CD14-positive monocyte (primary cell): Measurements from ENCODE around the gene NUP188. TPM values are rescaled to one million over a fixed set of nuclear protein-coding genes. Genes with fewer than 3 reads are reported as not detected.

Experiments
- DNase-seq, 3 donors: peaks; one replicate each; pipeline ENCODE4 v3.0.0-alpha.2; 2011 to 2022
- H2AFZ ChIP-seq: 2 replicates; pipeline ENCODE4 v1.6.0; 2012; ENCODE audit warnings: mild to moderate bottlenecking, low read depth, low read length, inconsistent platforms; ENCODE audit not compliant: insufficient read depth, poor library complexity, severe bottlenecking
- H3K27ac ChIP-seq, 2 donors: 1 replicate in 1 of 2; 2 replicates in 1 of 2; pipeline ENCODE4 v1.5.1; 2012 to 2013; ENCODE audit warnings: low read length in 2 of 2, control low read depth in 1 of 2, inconsistent platforms in 1 of 2, low read depth in 1 of 2, mild to moderate bottlenecking in 1 of 2
- H3K27me3 ChIP-seq, 2 donors: one replicate each; pipeline versions ENCODE4 v1.6.0 to v1.6.1; 2011 to 2013; ENCODE audit warnings: low read length in 2 of 2; ENCODE audit not compliant: control insufficient read depth in 2 of 2, insufficient read depth in 2 of 2
- H3K36me3 ChIP-seq, 2 donors: replicated peaks in 1 of 2; 1 replicate in 1 of 2; 2 replicates in 1 of 2; pipeline versions ENCODE4 v1.5.1 to v1.6.1; 2012 to 2013; ENCODE audit warnings: low read length in 2 of 2, control low read depth in 1 of 2, inconsistent platforms in 1 of 2, mild to moderate bottlenecking in 1 of 2; ENCODE audit not compliant: insufficient read depth in 2 of 2, control insufficient read depth in 1 of 2
- H3K4me1 ChIP-seq, 2 donors: 1 replicate in 1 of 2; 2 replicates in 1 of 2; pipeline versions ENCODE4 v1.5.1 to v1.6.1; 2012 to 2013; ENCODE audit warnings: low read length in 2 of 2, control low read depth in 1 of 2, inconsistent platforms in 1 of 2, mild to moderate bottlenecking in 1 of 2, moderate library complexity in 1 of 2; ENCODE audit not compliant: insufficient read depth in 2 of 2, control insufficient read depth in 1 of 2
- H3K4me2 ChIP-seq: replicated peaks from 2 replicates; pipeline ENCODE3; 2012; ENCODE audit warnings: low read length, moderate library complexity, mild to moderate bottlenecking; ENCODE audit not compliant: poor library complexity, severe bottlenecking; ENCODE audit errors: extremely low read depth
- H3K4me3 ChIP-seq, 3 experiments: fragments of 200-600 bp in 1 of 3; sonication (generic) in 1 of 3; replicated peaks in 1 of 3; 1 replicate in 2 of 3; 2 replicates in 1 of 3; pipeline ENCODE4 v1.5.1; 2011 to 2013; ENCODE audit warnings: low read length in 3 of 3, mild to moderate bottlenecking in 3 of 3, control low read depth in 2 of 3, low read depth in 2 of 3, inconsistent platforms in 1 of 3, moderate library complexity in 1 of 3
- H3K79me2 ChIP-seq: 2 replicates; pipeline ENCODE4 v1.6.0; 2012; ENCODE audit warnings: mild to moderate bottlenecking, control low read depth, inconsistent platforms, low read length, moderate library complexity; ENCODE audit not compliant: insufficient read depth
- H3K9ac ChIP-seq: 2 replicates; pipeline ENCODE4 v1.6.0; 2017; ENCODE audit warnings: low read length, mild to moderate bottlenecking; ENCODE audit not compliant: insufficient read depth, poor library complexity, severe bottlenecking
- H3K9me3 ChIP-seq, 2 donors: replicated peaks in 1 of 2; 1 replicate in 1 of 2; 2 replicates in 1 of 2; pipeline versions ENCODE4 v1.5.1 to v1.6.1; 2012 to 2013; ENCODE audit warnings: low read length in 2 of 2, control low read depth in 1 of 2; ENCODE audit not compliant: control insufficient read depth in 1 of 2, insufficient read depth in 1 of 2
- H4K20me1 ChIP-seq: 2 replicates; pipeline ENCODE4 v1.6.0; 2012; ENCODE audit warnings: mild to moderate bottlenecking, low read length, control low read depth, moderate library complexity; ENCODE audit not compliant: insufficient read depth
- H3K27ac Mint-ChIP-seq, 7 donors: one replicate each; pipeline ENCODE4 v1.8.0; 2020; ENCODE audit warnings: mild to moderate bottlenecking in 7 of 7, mixed read lengths in 7 of 7, moderate library complexity in 6 of 7, inconsistent platforms in 2 of 7
- H3K27me3 Mint-ChIP-seq, 3 donors: one replicate each; pipeline ENCODE4 v1.8.0; 2021 to 2022; ENCODE audit warnings: low read depth in 3 of 3, mild to moderate bottlenecking in 3 of 3, mixed read lengths in 3 of 3, moderate library complexity in 3 of 3, inconsistent platforms in 1 of 3
- H3K36me3 Mint-ChIP-seq, 2 donors: one replicate each; pipeline ENCODE4 v1.8.0; 2020; ENCODE audit warnings: mixed read lengths in 2 of 2, inconsistent platforms in 1 of 2, mild to moderate bottlenecking in 1 of 2
- H3K4me1 Mint-ChIP-seq: one replicate; pipeline ENCODE4 v1.8.0; 2020; ENCODE audit warnings: mild to moderate bottlenecking, mixed read lengths
- H3K4me3 Mint-ChIP-seq, 2 donors: one replicate each; pipeline ENCODE4 v1.8.0; 2020; ENCODE audit warnings: mild to moderate bottlenecking in 2 of 2, mixed read lengths in 2 of 2, moderate library complexity in 1 of 2
- H3K9me3 Mint-ChIP-seq, 7 donors: one replicate each; pipeline ENCODE4 v1.8.0; 2020 to 2022; ENCODE audit warnings: mixed read lengths in 7 of 7, mild to moderate bottlenecking in 6 of 7, moderate library complexity in 6 of 7, inconsistent platforms in 2 of 7
- CTCF ChIP-seq: fragments of 200-600 bp; IDR thresholded peaks from one replicate; pipeline ENCODE4 v1.8.0; 2022; ENCODE audit warnings: antibody characterized with exemption, mild to moderate bottlenecking
- WGBS: methylation state at CpG from one replicate; pipeline ENCODE4 v1.1.5; 2013; ENCODE audit warnings: missing lambda C conversion rate; ENCODE audit not compliant: insufficient coverage; 5-methylcytosine and 5-hydroxymethylcytosine counted together
- intact Hi-C, 2 donors: fragments of 100-400 bp; cut with micrococcal nuclease; formaldehyde crosslinking; loops; one replicate each; pipeline versions ENCODE4 v1.15.0 to v1.15.1; 2023
- polyA plus RNA-seq, 3 donors: library from polyadenylated mRNA; depleted of rRNA in 1 of 3; unstranded in 2 of 3; stranded (reverse) in 1 of 3; fragments of 300-500 nt in 2 of 3; fragments of >200 nt in 1 of 3; fragmentation: Illumina TruSeq in 2 of 3; gene quantifications; 1 replicate in 2 of 3; 2 replicates in 1 of 3; pipeline ENCODE4 v1.2.3, GENCODE V29; 2012 to 2021

NUP188 gene
- polyA plus RNA-seq, 3 donors, result 10.5 to 28.2 (median 17.2) TPM

- DNase-seq, result peak in 1 of 3 donors; percentile 18
- intact Hi-C loops, result loop anchor here (5.0 to 10.0 kb wide), 2 partner anchors 80 to 572 kb away; partner anchors contain the start of genes DOLK (in 1 of the 2), NUP188 (in 1 of the 2) and ODF2 (in 1 of the 2)
- no peaks in the 10 kb centered on the region for H3K36me3 ChIP-seq
- H2AFZ ChIP-seq, result peak overlapping the region; percentile 89
- WGBS, result 43% methylated on average over 8 of the region's 9 CpGs
- H3K4me3 ChIP-seq, result peak overlapping the region; percentile 47 to 78 (median 65)
- peaks cover 12 to 24% of the 10 kb centered on the region in 2 donors for H3K4me1 ChIP-seq
- H3K27ac ChIP-seq, result no peak overlapping the region
- peaks cover 20% of the 10 kb centered on the region for H3K4me1 Mint-ChIP-seq
- peaks cover 11% of the 10 kb centered on the region for H4K20me1 ChIP-seq
- peak overlapping the region; percentile 88 for H3K4me2 ChIP-seq
- no peak for TF ChIP-seq CTCF
- H3K36me3 Mint-ChIP-seq, result peaks cover 0 to 4% of the 10 kb centered on the region in 2 donors
- no peaks in the 10 kb centered on the region for H3K9me3 Mint-ChIP-seq
- peak overlapping the region; percentile 71 to 85 for H3K4me3 Mint-ChIP-seq
- peak overlapping the region in 1 of 7 donors; percentile 26 for H3K27ac Mint-ChIP-seq
- no peaks in the 10 kb centered on the region for H3K9me3 ChIP-seq
- no peaks in the 10 kb centered on the region for H3K27me3 ChIP-seq
- peaks cover 11% of the 10 kb centered on the region for H3K79me2 ChIP-seq
- H3K9ac ChIP-seq, result peak overlapping the region; percentile 60
- H3K27me3 Mint-ChIP-seq, result peaks cover 0 to 2% (median 0%) of the 10 kb centered on the region in 3 donors
Observed at GRCh38 chr9:129027224-129027684, 79.8 kb downstream of the NUP188 start.

DNA sequence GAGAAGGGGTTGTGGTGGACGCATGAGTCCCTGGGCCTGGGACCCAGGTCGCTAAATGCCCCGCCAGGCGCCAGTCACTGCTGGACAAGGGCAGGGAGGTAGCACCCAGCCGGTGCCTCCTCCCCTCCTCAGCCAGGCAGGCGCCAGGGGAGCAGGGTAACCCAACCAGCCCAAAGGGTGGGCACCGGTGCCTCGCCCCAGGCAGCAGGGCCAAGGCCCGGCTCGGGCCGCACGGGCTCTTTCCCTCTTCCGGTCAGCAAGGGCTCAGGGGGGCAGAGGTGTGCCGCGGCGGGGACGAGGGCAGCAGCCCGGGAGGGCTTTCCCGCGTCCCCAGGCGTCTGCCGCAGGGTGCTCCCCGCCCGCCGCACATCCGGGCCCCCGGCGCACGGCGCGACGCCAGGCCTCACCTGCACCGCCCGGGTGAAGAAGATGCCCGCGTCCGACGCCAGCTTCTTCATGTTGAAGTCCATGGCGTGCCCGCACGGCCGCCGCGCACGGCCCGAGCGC lies 80.2 kb downstream of the NUP188 start:
- peak overlapping the region; percentile 60 for H3K9ac ChIP-seq
- peaks cover 0 to 1% (median 0%) of the 10 kb centered on the region in 3 donors for H3K27me3 Mint-ChIP-seq
- H3K36me3 Mint-ChIP-seq, result peaks cover 0 to 4% of the 10 kb centered on the region in 2 donors
- no peaks in the 10 kb centered on the region for H3K36me3 ChIP-seq
- H3K9me3 Mint-ChIP-seq, result no peaks in the 10 kb centered on the region
- H3K4me3 Mint-ChIP-seq, result peak overlapping the region; percentile 71 to 85
- no peaks in the 10 kb centered on the region for H3K27me3 ChIP-seq
- peaks cover 20% of the 10 kb centered on the region for H3K4me1 Mint-ChIP-seq
- no peak overlapping the region for H3K27ac ChIP-seq
- peak overlapping the region in 1 of 7 donors; percentile 26 for H3K27ac Mint-ChIP-seq
- H3K9me3 ChIP-seq, result no peaks in the 10 kb centered on the region
- H3K4me2 ChIP-seq, result peak overlapping the region; percentile 88
- peaks cover 11% of the 10 kb centered on the region for H4K20me1 ChIP-seq
- TF ChIP-seq CTCF, result no peak
- intact Hi-C loops, result loop anchor here (1.0 to 10.0 kb wide), 4 partner anchors 9 to 573 kb away; partner anchors contain the start of genes CRAT (in 1 of the 2), DOLK (in 1 of the 2), MIGA2 (in 1 of the 2) and NUP188 (in 1 of the 2)
- 3% methylated on average over 47 of the region's 47 CpGs for WGBS
- peak in 1 of 3 donors; percentile 3 for DNase-seq
- H3K4me3 ChIP-seq, result peak overlapping the region; percentile 47 to 78 (median 65)
- H2AFZ ChIP-seq, result peak overlapping the region; percentile 89
- H3K79me2 ChIP-seq, result peaks cover 11% of the 10 kb centered on the region
- H3K4me1 ChIP-seq, result peaks cover 12 to 24% of the 10 kb centered on the region in 2 donors
